ENCODE measurements around the gene MS4A18. TPM values are rescaled to one million over a fixed set of nuclear protein-coding genes. Genes with fewer than 3 reads are reported as not detected.
"Not testable (repeated sequence)": the region's sequence is repeated elsewhere in the genome, so short reads cannot be mapped to it uniquely, and the experiment has no call there.

MS4A18 gene
- not detected in 2 replicates for total RNA-seq (2014; rRNA removed)
- polyA plus RNA-seq (2012), result not detected

- no peak for DNase-seq (ENCODE audit: low read depth)
Observed at GRCh38 chr11:60724420-60724819, at the start of gene MS4A18. TSS of gene MS4A18 (plus strand) at chr11:60724720.

DNA sequence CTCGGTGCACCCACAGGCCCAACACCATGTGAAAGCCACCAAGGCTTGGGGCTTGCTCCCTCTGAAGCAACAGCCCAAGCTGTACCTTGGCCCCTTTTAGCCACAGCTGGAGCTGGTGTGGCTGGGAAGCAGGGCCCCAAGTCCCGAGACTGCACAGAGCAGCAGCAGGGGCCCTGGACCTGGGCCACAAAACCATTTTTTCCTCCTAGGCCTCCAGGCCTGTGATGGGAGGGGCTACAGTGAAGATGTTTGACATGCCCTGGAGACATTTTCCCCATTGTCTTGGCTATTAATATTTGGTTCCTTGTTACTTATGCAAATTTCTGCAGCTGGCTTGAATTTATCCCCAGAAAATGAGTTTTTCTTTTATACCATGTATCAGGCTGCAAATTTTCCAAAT lies 46.3 kb upstream of the MS4A18 start:
- DNase-seq (ENCODE audit: low read depth), result not testable (repeated sequence)

DNA sequence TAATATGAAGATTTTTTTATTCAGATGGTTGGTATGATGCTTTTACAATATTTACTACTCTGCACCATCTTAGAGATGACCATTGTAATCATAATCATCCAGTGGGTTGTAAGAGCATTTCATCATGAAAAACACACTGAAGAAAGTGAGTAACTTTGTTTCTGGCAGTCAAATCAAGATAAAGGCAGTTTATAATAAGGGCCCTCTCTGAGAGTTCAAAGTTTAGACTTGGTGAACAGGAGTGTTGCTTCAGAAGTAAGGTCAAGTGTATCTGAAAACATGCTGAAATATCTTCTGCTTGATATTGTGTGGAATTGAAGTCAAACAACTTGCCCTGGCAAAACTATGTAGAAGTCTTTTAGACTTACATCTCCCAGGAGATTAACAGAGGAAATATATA lies 44.6 kb upstream of the MS4A18 start:
- DNase-seq (ENCODE audit: low read depth), result no peak

DNA sequence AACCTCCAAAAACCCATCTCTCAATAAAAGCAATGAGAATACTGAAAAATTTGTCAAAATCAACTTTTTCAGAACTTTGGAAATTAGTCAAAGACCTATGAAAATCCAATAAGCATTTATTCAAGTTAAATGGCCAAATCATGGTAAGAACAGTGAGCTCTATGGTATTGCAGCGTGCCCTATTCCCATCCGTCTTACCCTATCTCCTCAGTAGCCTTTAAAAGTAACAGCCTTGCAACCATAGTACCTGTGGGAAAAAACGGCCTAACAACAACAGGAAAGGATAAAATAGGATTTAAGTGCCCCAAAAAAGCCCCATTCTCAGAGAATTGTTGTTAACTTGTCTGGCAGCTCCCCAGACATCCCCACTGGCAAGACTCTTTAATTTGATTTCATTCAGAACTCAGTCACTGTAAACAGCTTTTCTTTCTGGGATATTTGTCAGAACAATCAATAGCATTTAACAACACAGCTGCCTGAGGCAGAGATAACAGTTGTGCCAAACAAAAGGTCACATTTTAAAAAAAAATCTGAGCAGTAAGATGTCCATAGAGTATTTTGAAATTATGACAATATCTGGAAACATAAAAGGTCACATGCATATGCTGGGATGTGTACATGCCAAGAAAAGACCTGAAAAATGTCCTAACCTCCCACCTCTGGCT lies 43.9 kb upstream of the MS4A18 start:
- DNase-seq (ENCODE audit: low read depth), result no peak

- not testable (repeated sequence) for DNase-seq (ENCODE audit: low read depth)
Observed at GRCh38 chr11:60684541-60684848, 40.0 kb upstream of the MS4A18 start.

- DNase-seq (ENCODE audit: low read depth), result no peak
Observed at GRCh38 chr11:60691661-60692060, 32.9 kb upstream of the MS4A18 start.

- no peak for DNase-seq (ENCODE audit: low read depth)
Observed at GRCh38 chr11:60699284-60699691, 25.2 kb upstream of the MS4A18 start, which contains the start of gene MS4A8. TSS of gene MS4A8 (plus strand) at chr11:60699612. CDS start at chr11:60700861, 1,249 bp downstream.

- DNase-seq (ENCODE audit: low read depth), result no peak
Observed at GRCh38 chr11:60699936-60700335, 24.6 kb upstream of the MS4A18 start.

DNA sequence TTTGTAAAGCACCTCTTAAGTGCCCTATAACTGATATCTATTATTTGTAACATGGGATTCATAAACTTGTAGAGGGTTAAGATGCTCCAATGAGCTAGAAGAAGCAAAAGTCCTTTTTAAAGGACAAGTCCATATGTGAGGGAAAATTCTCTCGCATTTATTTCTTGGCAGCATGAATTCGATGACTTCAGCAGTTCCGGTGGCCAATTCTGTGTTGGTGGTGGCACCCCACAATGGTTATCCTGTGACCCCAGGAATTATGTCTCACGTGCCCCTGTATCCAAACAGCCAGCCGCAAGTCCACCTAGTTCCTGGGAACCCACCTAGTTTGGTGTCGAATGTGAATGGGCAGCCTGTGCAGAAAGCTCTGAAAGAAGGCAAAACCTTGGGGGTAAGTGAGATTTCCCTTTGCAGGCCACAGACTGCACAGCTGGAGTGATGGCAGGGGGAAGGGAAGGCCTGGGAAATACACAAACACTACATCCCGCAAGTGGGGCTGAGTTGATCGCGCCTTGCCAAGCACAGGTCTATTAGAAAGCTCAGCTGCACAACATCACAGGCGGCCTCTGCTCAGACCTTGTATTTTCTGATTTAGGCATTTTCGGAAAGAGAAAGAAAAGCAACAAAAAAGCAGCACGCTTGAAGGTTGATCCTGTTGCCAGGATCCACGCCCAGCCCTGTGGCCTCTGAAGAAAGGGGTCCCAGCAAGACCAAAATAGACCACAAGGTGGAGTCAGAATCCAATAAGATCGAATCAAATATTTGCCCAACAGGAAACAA lies 23.6 kb upstream of the MS4A18 start:
- peak; percentile 6 for DNase-seq (ENCODE audit: low read depth)

- no peak for DNase-seq (ENCODE audit: low read depth)
Observed at GRCh38 chr11:60701469-60701818, 23.1 kb upstream of the MS4A18 start.

DNA sequence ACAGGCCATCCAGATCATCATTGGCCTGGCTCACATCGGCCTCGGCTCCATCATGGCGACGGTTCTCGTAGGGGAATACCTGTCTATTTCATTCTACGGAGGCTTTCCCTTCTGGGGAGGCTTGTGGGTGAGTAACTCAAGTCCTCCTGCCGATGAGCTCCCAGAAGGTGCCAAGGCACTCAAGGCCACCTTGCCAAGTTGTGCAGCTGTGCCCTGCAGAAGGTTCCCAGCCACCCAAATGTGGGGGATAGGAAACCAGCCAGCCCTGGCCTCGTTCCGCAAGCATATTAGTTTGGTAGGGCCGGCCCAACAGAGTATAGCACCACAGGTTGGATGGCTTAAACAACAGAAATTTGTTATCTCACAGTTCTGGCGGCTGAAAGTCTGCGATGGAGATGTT lies 21.1 kb upstream of the MS4A18 start:
- no peak for DNase-seq (ENCODE audit: low read depth)

GRCh38 chr11:60705895-60706294 lies 18.6 kb upstream of the MS4A18 start:
- no peak for DNase-seq (ENCODE audit: low read depth)

DNA sequence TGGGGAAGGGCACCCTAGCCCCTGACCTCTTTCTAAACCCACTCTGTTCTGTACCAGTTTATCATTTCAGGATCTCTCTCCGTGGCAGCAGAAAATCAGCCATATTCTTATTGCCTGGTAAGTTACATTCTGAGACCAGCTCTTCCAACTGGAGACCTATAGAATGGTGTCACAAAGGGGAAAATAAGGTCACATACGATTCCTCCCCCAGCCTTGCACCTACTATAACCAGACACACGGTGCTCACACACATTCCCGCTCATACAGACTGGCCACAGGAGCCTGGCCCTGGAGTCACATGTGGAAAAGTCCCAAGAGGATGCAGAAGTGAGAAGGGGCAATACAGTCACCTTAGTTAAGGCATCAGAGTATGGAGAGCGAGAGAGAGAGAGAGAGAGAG lies 17.6 kb upstream of the MS4A18 start:
- no peak for DNase-seq (ENCODE audit: low read depth)

DNA sequence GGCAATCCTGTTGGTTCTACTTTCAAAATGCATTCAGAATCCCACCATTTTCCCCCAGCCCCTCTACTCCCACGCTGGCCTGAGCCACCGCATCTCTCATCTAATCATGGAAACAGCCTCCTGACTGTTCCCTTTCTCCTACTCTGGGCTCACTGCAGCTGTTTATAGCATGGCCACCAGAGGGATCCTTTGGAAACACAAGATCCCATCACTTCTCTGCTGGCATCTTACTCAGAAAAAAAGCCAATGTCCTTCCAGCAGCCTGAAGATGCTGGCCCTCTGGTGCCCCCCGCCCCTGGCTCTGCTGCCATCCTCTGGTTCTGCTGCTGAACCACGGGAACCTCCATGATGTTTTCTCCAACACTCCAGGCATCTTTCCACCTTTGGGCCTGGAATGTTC lies 14.0 kb upstream of the MS4A18 start:
- no peak for DNase-seq (ENCODE audit: low read depth)

DNA sequence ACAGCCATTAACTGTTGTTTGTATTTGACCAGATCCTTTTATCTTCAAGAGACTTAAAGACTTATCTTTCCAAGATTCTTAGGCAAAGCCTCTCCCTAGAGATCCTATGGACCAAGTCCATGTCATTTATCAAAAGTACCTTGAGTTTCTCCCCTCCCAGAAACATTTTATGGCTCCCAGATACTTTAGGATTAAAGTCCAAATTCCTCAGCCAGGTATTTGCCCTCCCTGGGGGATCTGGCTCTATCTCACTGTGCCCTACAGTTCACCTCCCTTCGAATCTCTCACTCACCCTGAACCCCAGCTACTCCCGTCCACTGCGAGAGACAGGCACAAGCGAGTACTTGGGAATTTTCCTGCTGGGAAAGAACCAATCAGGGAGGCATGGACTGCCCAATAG lies 13.2 kb upstream of the MS4A18 start:
- no peak for DNase-seq (ENCODE audit: low read depth)

DNA sequence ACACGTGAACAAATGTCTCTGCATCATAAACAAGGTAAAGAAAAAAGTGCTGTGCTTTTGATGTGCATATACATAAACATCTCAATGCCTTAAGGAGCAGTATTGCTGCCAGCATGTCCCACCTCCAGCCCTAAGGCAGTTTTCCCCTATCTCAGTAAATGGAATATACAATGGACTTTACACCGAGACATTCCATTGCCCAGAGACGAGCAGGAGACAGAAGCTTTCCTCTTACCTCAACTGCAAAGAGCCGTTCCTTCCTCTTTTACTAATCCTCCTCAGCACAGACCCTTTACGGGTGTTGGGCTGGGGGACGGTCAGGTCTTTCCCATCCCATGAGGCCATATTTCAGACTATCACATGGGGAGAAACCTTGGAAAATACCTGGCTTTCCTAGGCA lies 11.1 kb upstream of the MS4A18 start:
- not testable (repeated sequence) for DNase-seq (ENCODE audit: low read depth)

- DNase-seq (ENCODE audit: low read depth), result no peak
Observed at GRCh38 chr11:60717956-60718355, 6.6 kb upstream of the MS4A18 start.

- no peak for DNase-seq (ENCODE audit: low read depth)
Observed at GRCh38 chr11:60718524-60719316, 5.8 kb upstream of the MS4A18 start.

DNA sequence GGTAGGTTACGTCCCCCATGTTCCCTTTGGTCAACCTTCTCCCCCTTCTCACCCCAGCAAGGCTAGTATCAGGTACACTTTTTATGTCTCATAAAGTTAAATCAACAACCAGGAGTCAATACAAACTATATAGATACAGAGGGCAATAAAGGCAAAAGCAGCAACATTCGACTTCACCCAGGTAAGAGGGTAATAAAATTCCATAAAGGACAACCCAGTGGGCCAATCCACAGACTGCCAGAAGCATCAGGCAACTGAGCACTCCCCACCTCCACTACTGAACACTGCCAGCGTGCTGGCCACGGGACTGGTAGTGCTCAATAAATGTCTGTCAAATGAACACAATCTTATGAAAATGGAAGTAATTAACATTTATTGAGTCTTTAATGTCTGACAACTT lies 5.1 kb upstream of the MS4A18 start:
- DNase-seq (ENCODE audit: low read depth), result no peak

DNA sequence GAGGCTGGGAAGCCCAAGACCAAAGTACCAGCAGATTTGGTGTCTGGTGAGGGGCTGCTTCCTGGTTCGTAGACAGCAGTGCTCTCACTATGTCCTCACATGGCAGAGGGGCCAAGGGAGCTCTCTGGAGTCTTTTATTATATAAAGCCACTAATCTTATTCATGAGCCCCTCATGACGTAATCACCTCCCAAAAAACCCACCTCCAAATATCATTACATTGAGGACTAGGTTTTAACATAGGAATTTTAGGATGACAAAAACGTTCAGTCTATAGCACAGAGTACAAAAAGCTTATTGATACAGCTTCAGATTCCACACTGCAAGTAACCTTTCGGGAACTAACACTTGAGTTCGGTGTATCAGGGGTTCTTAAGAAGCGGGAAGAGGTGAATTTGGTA lies 4.1 kb upstream of the MS4A18 start:
- no peak for DNase-seq (ENCODE audit: low read depth)

GRCh38 chr11:60725592-60725991 lies 1.1 kb downstream of the MS4A18 start:
- no peak for DNase-seq (ENCODE audit: low read depth)

DNA sequence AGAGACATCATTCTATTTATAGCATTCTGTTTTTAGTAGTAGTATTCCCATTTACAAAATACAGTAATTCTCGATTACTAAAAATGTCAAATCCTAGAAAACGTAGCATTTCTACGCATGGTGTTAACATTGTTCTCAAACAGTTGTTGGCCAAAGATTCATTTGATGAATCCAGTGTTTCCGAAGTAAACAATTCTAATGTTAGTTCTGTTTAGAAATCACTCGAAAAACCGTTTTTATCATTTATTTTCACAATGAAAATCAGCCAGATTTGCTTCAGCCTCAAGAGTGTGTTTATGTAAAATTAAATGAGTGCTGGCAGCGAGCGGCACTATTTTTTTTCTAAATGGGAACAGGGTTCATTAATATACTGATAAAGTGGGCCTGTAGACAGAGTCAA lies 7.1 kb downstream of the MS4A18 start:
- DNase-seq (ENCODE audit: low read depth), result no peak

GRCh38 chr11:60734279-60734678 lies 9.8 kb downstream of the MS4A18 start:
- no peak for DNase-seq (ENCODE audit: low read depth)
